Lower lobe of right lung (tissue), 2 donors: ENCODE results near the gene MAGI1. TPM values are rescaled to one million over a fixed set of nuclear protein-coding genes. Genes with fewer than 3 reads are reported as not detected.

ENCODE experiments used
- ATAC-seq, 2 donors: fragments of 200-7000 bp; cut with Tn5 transposase; one replicate each; pipeline ENCODE4 v1.9.1; 2020 to 2022; ENCODE audit warnings: mild to moderate bottlenecking in 2 of 2, moderate library complexity in 2 of 2
- DNase-seq: peaks from one replicate; pipeline ENCODE4 v3.0.0-alpha.2; 2020
- H3K27ac ChIP-seq: fragments of 200-600 bp; one replicate; pipeline ENCODE4 v1.8.0; 2022
- H3K27me3 ChIP-seq: fragments of 200-600 bp; one replicate; pipeline ENCODE4 v1.8.0; 2022; ENCODE audit warnings: low read depth
- H3K36me3 ChIP-seq: fragments of 200-600 bp; one replicate; pipeline ENCODE4 v1.8.0; 2022; ENCODE audit warnings: mild to moderate bottlenecking
- H3K4me1 ChIP-seq: fragments of 200-600 bp; one replicate; pipeline ENCODE4 v1.8.0; 2022
- H3K4me3 ChIP-seq: fragments of 200-600 bp; one replicate; pipeline ENCODE4 v1.8.0; 2022; ENCODE audit warnings: mild to moderate bottlenecking
- H3K9me3 ChIP-seq: fragments of 200-600 bp; one replicate; pipeline ENCODE4 v1.8.0; 2022
- CTCF ChIP-seq: fragments of 200-600 bp; IDR thresholded peaks from one replicate; pipeline ENCODE4 v1.8.0; 2022; ENCODE audit warnings: antibody characterized with exemption, mild to moderate bottlenecking
- intact Hi-C: fragments of 100-400 bp; cut with DNase I; formaldehyde crosslinking; loops from one replicate; pipeline ENCODE4 v1.11.0; 2022
- total RNA-seq: library from RNA; stranded (reverse); fragmentation: NEBNext Ultra II Directional; extraction: Animal tissue kit (Norgen Biotek cat#: 25700); gene quantifications from one replicate; pipeline ENCODE4 v1.2.1, GENCODE V29; 2021
- donor health status: DM: no; HTN: yes; CAD: no; lungs with severe emphysema.

Gene MAGI1
- total RNA-seq, 1 donor from 2014 or later, result 35.5 TPM

GRCh38 chr3:65689436-65689835, 349.3 kb downstream of the MAGI1 start:
- H3K27me3 ChIP-seq, result no peaks in the 10 kb centered on the region
- no peak for DNase-seq
- H3K9me3 ChIP-seq, result no peaks in the 10 kb centered on the region
- no peak for ATAC-seq
- H3K4me1 ChIP-seq, result no peaks in the 10 kb centered on the region
- intact Hi-C loops, result no loop called here
- TF ChIP-seq CTCF, result no peak
- no peak overlapping the region for H3K4me3 ChIP-seq
- no peak overlapping the region for H3K27ac ChIP-seq
- no peaks in the 10 kb centered on the region for H3K36me3 ChIP-seq

GRCh38 chr3:65687741-65688140, 351.0 kb downstream of the MAGI1 start:
- no peaks in the 10 kb centered on the region for H3K9me3 ChIP-seq
- H3K27ac ChIP-seq, result no peak overlapping the region
- no peak overlapping the region for H3K4me3 ChIP-seq
- intact Hi-C loops, result no loop called here
- no peaks in the 10 kb centered on the region for H3K4me1 ChIP-seq
- no peaks in the 10 kb centered on the region for H3K36me3 ChIP-seq
- no peak for TF ChIP-seq CTCF
- no peak for DNase-seq
- no peak for ATAC-seq
- H3K27me3 ChIP-seq, result no peaks in the 10 kb centered on the region

- ATAC-seq, result peak in 1 of 2 donors; percentile 49
- no peak overlapping the region for H3K27ac ChIP-seq
Observed at GRCh38 chr3:65685621-65686235, 353.0 kb downstream of the MAGI1 start.

GRCh38 chr3:65678516-65678915, 360.2 kb downstream of the MAGI1 start:
- no peak for TF ChIP-seq CTCF
- H3K27ac ChIP-seq, result no peak overlapping the region
- ATAC-seq (no peak), DNase-seq (no peak)
- intact Hi-C loops, result no loop called here
- no peaks in the 10 kb centered on the region for H3K4me1 ChIP-seq
- no peak overlapping the region for H3K4me3 ChIP-seq
- H3K9me3 ChIP-seq, result no peaks in the 10 kb centered on the region
- H3K36me3 ChIP-seq, result no peaks in the 10 kb centered on the region
- H3K27me3 ChIP-seq, result no peaks in the 10 kb centered on the region

More at GRCh38 chr3:65685621-65686235, 353.0 kb downstream of the MAGI1 start:
- Histone ChIP-seq H3K36me3 (no peaks in the 10 kb centered on the region), H3K9me3 (no peaks in the 10 kb centered on the region), H3K4me3 (no peak overlapping the region), H3K27me3 (no peaks in the 10 kb centered on the region), H3K4me1 (no peaks in the 10 kb centered on the region)
- no peak for TF ChIP-seq CTCF
- intact Hi-C loops, result no loop called here
- DNase-seq, result no peak

GRCh38 chr3:65677486-65678010, 361.2 kb downstream of the MAGI1 start:
- DNase-seq, result no peak
- Histone ChIP-seq H3K9me3 (no peaks in the 10 kb centered on the region), H3K4me3 (no peak overlapping the region), H3K4me1 (no peaks in the 10 kb centered on the region), H3K27ac (no peak overlapping the region), H3K36me3 (no peaks in the 10 kb centered on the region), H3K27me3 (no peaks in the 10 kb centered on the region)
- intact Hi-C loops, result no loop called here
- ATAC-seq, result no peak
- TF ChIP-seq CTCF, result no peak
